OCI-M1 (cell line): ENCODE results near the gene ZNF354C.

ENCODE experiments used
- DNase-seq: peaks from one replicate; lab custom pipeline; 2025; lab: John Stamatoyannopoulos, UW

Gene ZNF354C

DNA sequence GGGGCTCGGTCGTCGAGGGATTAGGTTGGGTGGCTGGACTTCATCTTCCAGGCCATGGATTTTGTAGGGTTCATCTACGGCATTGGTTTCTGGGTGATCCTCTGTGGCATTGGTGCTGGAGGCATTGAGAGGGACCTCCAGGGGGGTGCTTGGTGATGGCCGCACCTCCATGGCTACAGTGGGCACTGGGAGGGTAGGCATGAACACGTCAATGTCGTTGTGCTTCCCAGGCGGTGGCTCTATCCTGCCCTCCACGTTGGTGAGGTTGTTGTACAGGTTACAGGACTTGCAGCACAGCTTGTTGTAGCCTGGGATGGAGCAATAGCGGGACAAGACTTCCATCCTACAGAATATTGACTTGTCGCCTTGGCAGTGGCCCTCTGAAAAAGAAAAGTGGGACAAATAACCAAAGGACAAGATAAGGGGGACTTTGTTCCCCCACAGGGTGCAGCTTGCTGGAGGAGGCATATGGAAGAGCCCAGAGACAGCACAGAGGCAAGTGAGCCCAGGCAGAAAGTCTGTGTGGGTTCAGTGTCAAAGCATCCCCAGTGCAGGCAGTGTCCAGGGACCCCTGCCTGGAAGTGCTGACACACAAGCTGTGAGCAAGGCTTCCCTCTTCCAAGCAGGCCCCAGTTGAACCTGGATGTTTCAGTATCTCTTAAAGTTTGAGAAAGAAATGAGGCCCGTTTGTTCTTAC, 53.9 kb downstream of the ZNF354C start:
- no peak for DNase-seq

DNA sequence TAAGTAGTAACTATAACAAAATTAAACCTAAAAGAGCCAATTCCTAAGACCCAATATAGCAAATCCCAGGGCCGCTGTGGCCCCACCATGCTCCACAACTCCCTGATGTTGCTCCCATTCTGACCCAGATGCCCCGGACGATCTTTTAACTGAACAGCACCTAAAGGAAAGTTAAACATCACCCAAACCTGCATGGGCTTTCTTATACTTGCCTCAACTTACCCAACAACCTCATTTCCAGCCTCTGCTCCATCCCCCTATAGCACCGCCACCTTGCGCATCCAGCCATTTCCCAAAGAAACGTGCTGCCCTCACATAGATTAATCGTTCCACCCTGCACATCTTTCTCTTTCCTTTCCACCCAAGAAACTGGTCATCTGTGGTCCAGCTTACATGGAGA, 54.6 kb downstream of the ZNF354C start:
- DNase-seq, result no peak

DNA sequence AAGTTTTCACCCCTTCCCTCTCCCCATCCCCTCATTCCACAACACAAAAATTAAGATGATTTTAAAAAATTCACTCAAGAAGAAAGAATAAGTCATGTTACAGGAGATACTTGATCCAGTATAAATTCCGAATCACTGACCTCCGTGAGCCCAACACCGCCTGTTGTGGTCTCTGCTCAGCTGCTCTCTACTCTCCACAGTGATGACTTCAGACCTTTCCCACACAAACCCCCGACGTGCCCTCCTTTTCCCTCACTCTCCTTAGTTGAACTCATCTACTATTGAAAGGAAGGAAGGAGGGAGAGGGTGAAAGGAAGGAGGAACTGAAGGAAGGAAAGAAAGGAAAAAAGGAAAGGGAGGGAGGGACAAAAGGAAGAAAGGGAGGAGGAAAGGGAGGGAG, 55.1 kb downstream of the ZNF354C start:
- no peak for DNase-seq

DNA sequence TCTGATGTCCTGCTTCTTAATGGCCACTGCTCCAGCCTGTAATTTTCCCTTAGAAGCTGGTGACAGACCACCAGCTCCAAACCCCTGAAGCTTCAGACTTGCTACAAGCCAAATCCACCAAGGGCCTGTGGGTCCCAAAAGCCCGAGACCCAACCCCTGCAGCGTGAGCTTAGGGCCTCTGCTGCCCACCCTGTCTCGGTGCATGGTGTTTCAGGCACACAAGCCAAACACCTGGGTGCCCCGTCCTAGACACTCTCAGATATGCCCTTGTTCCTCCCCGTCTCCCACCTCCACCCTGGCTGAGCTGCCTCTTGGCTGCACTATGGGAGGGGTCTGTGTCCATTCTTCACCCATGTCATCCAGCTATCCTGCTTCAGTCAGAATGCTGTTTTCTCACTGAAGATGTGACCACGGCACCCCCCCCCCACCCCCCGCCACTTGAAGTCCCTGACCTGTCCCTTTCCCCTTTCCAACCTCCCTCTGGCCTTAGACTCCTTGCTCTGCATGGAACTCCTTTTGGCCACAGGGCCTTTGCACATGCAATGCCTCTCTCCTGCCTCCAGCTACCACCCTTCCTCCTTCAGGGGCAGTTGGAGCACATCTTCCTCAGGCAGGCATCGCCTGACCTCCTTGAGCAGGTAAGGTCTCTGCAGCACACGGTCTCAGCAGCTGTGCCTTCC, 55.8 kb downstream of the ZNF354C start:
- DNase-seq, result no peak

- no peak for DNase-seq
Measured at GRCh38 chr5:179118338-179118737, 58.2 kb downstream of the ZNF354C start.

GRCh38 chr5:179118756-179119414, 58.7 kb downstream of the ZNF354C start:
- no peak for DNase-seq

GRCh38 chr5:179119415-179120170, 59.4 kb downstream of the ZNF354C start:
- DNase-seq, result no peak

GRCh38 chr5:179120421-179120861, 60.3 kb downstream of the ZNF354C start:
- DNase-seq, result no peak

DNA sequence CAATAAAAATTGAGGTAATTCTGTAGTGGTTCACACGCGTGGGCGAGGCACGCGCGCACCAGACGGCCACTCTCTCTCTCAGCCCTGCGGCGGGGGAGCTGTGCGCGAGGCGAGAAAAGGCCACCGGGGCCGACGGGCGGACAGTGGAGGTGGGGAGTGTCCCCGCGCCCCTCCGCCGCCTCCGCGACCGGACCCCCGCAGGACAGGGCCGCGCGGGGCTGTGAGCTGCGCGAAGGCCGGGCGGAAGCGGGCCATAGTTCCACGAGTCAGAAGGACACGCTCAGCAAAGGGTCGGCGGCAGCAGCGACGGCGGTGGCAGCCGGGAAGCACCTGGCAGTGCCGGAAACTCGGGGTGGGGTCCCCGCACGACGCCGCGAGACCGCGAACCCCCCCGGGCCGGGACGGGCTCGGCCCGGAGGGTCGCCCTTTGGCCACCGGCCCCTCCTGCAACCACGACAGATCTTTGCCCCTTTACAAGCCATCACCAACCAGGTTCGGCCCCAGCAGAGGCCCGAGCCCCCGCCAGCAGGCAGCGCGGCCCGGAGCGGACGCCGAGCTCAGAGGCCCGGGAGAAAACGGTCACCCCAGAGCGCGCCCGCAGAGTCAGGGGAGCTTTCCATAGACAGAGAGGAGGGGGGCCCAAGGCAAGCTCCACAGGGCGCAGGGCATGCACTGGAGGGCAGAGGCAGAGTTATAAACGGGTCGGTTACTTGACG, 60.9 kb downstream of the ZNF354C start:
- DNase-seq, result no peak

GRCh38 chr5:179121667-179122111, 61.5 kb downstream of the ZNF354C start:
- DNase-seq, result no peak

GRCh38 chr5:179122411-179123108, 62.4 kb downstream of the ZNF354C start:
- no peak for DNase-seq

GRCh38 chr5:179123109-179123426, 62.9 kb downstream of the ZNF354C start:
- no peak for DNase-seq

- no peak for DNase-seq
Measured at GRCh38 chr5:179123491-179124272, 63.5 kb downstream of the ZNF354C start.

DNA sequence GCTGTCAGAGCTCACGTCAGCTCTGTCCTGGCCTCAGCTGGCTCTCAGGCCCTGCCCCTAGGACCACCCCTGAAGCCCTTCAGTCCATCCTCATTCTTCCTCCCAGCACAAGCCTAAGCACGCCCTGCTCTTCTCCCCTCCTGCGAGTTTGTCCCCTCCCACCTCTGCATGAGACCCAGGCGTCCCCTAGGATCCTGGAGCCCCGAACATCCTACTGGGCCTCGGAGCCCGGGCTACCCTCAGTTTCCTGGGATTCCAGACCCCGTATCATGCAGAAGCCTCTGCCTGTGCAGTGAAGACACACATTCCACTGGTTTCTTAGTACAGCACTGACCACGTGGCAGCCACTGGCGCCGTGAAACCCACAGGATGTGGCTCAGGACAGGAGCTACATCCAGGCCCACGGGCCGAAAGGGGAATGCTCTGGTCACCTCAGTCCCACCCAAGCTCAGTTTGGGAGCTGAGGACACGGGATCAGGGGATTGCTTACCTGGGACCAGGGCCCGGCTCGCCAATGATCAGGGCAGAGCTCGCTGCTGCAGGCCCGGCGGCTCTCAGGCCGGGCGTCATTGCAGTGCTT, 64.2 kb downstream of the ZNF354C start:
- DNase-seq, result no peak

DNA sequence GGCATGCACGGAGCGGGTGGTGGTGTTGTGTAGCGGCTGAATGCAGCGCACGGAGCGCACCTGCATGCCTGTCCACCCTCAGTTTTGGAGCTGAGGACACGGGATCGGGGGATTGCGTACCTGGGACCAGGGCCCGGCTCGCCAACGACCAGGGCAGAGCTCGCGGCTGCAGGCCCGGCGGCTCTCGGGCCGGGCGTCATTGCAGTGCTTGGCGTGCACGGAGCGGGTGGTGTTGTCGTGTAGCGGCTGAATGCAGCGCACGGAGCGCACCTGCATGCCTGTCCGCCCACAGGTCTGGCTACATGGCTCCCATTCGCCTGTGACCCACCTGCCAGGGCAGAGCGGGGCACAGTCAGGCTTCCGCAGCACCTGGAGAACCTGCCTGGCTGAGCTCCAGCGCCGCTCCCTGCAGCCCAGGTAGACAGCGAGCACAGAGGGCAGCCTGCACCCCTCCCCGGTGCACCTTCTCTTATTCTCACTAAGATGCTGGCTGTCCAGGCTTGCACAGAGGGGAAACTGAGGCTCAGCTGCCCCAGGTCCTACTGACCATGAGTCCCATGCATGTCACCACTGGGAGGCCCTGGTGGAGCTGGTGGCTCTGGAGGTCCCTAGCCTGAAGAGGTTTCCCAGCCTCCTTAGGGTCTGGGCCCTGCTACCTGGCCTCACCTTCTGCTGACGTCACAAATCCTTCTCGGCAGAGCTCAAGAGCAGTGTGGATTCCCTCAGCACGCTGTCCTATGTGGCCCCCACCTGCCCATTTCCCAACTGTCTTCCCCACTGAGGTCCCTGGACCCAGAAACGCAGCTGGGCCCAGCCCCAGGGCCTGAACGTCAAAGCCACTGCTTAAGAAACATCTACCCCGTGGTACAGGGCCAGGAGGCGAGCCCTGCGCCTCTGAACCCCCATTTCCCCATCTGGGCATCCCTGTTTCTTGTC, 64.9 kb downstream of the ZNF354C start:
- no peak for DNase-seq

DNA sequence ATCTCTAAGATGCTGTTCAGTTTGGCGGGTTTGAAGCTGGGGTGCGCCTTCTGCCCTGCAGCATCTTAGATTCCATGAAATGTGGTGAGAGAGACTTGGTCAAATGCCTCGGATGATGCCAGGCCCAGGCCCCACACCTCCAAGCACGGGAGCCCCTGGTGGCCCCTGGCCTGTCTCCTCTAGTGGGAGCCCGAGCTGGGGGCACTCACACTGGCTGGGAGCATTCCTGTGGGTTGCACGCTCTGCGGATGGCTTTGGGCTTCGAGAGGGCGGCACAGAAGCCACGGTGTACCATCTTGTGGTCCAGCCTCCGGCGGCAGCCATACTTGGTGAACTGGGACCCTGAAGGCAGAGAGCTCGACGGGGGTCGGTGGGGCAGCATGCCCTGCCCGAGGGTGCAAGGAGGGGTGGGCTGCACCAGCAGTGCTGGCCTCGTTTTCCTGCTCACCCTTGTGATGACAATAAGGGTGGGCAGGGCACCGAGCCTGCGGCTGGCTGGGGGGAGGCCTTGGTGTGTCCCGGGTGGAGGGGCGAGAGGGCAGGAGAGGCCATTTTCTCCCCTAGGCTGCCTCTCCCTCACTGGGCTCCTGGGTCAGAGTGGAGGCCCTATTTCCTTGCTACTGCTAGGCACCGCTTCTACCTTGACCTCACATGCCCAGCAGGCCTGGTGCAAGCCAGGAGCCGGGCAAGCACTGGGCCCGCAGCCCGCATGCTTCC, 65.8 kb downstream of the ZNF354C start:
- DNase-seq, result no peak

DNA sequence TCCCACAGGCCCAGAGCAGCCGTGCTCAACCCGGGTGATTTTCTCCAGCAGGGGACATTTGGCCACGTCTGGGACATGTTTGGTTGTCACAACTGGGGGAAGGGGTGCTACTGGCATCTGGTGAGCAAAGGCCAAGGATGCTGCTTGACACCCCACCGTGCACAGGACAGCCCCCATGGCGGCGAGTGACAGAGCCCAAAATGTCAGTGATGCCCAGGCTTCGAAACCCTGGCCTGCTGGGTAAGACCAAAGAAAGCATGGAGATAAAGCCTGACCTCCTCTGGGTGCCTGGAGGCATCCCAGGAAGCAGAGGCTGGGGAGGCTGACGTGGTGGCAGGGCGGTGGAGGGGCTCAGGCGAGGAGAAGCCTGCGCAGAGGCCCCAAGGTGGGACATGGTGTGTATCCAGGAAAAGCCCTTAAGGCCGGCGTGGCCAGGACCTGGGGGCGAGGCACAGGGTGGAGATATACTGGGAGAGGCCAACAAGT, 66.4 kb downstream of the ZNF354C start:
- no peak for DNase-seq
